GM21737 (cell line): Measurements from ENCODE around the gene BIRC3.
"Not testable (repeated sequence)": the region's sequence is repeated elsewhere in the genome, so short reads cannot be mapped to it uniquely, and the experiment has no call there.

Experiments used
- ATAC-seq: cut with Tn5 transposase; IDR thresholded peaks from one replicate; pipeline ENCODE4 v1.9.1; 2021; ENCODE audit warnings: mild to moderate bottlenecking, moderate library complexity; ENCODE audit not compliant: unreplicated experiment

The BIRC3 gene

GRCh38 chr11:102322560-102322959 is 5.3 kb downstream of the BIRC3 start:
- no peak for ATAC-seq

- no peak for ATAC-seq
These were observed 6.4 kb downstream of the BIRC3 start for GRCh38 chr11:102323542-102324251.

- ATAC-seq: no peak
These were observed 7.8 kb downstream of the BIRC3 start for GRCh38 chr11:102325088-102325487.

GRCh38 chr11:102328748-102329147 is 11.5 kb downstream of the BIRC3 start:
- ATAC-seq: no peak

- ATAC-seq: no peak
These were observed 12.9 kb downstream of the BIRC3 start for GRCh38 chr11:102330231-102330630.

- ATAC-seq: no peak
These were observed 14.1 kb downstream of the BIRC3 start for GRCh38 chr11:102331341-102331740.

GRCh38 chr11:102332611-102332994 is 15.3 kb downstream of the BIRC3 start:
- ATAC-seq: no peak

- no peak for ATAC-seq
These were observed 21.3 kb downstream of the BIRC3 start for GRCh38 chr11:102338479-102339010.

GRCh38 chr11:102341311-102341710 is 24.0 kb downstream of the BIRC3 start:
- ATAC-seq: not testable (repeated sequence)

- peak; percentile 33 for ATAC-seq
These were observed 24.6 kb downstream of the BIRC3 start for GRCh38 chr11:102341844-102342318.

- ATAC-seq: no peak
These were observed 26.5 kb downstream of the BIRC3 start for GRCh38 chr11:102343809-102344208.

GRCh38 chr11:102345904-102346303 is 28.6 kb downstream of the BIRC3 start:
- ATAC-seq: no peak

GRCh38 chr11:102346456-102346747 is 29.1 kb downstream of the BIRC3 start:
- no peak for ATAC-seq

GRCh38 chr11:102346748-102347461 is 29.6 kb downstream of the BIRC3 start, which contains the start of gene BIRC2:
BIRC2 (plus strand) TSS chr11:102347214; CDS start chr11:102349855, 2,641 bp downstream.
- ATAC-seq: peak; percentile 85

- ATAC-seq: peak; percentile 1
These were observed 30.4 kb downstream of the BIRC3 start for GRCh38 chr11:102347462-102348370.

- ATAC-seq: no peak
These were observed 39.8 kb downstream of the BIRC3 start for GRCh38 chr11:102357116-102357515.

GRCh38 chr11:102359372-102359771 is 42.1 kb downstream of the BIRC3 start:
- ATAC-seq: no peak

GRCh38 chr11:102360681-102361080 is 43.4 kb downstream of the BIRC3 start:
- no peak for ATAC-seq

- ATAC-seq: peak; percentile 96
These were observed 44.1 kb downstream of the BIRC3 start for GRCh38 chr11:102361086-102362031.

GRCh38 chr11:102364991-102365390 is 47.7 kb downstream of the BIRC3 start:
- ATAC-seq: no peak
